HK-2 (cell line): ENCODE measurements around the gene CEP350.
"Not testable (repeated sequence)": the region's sequence is repeated elsewhere in the genome, so short reads cannot be mapped to it uniquely, and the experiment has no call there.

Experiments used
- DNase-seq: peaks from one replicate; pipeline ENCODE4 v3.0.0-alpha.2; 2018; ENCODE audit not compliant: unreplicated experiment

Gene CEP350

GRCh38 chr1:180119837-180120236 lies 165.2 kb downstream of the CEP350 start:
- DNase-seq: no peak

GRCh38 chr1:180123463-180123936 lies 168.9 kb downstream of the CEP350 start:
- no peak for DNase-seq

- no peak for DNase-seq
Observed at GRCh38 chr1:180130651-180131050, 176.0 kb downstream of the CEP350 start.

GRCh38 chr1:180131510-180131909 lies 176.9 kb downstream of the CEP350 start:
- DNase-seq: no peak

- DNase-seq: no peak
Observed at GRCh38 chr1:180133193-180133592, 178.6 kb downstream of the CEP350 start.

DNA sequence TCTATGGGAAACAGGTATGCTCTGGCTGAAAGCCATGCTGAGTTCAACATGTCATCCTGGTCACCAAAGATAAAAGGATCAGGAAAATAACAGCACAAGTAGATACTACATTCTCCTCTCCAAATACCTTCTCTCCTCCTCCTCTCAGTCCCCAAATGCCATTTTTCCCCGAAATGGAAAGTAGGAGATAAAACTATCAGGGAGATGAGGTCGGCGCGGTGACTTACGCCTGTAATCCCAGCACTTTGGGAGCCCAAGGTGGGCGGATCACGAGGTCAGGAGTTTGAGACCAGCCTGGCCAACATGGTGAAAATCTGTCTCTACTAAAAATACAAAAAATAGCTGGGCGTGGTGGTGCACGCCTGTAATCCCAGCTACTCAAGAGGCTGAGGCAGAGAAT lies 179.1 kb downstream of the CEP350 start:
- not testable (repeated sequence) for DNase-seq

DNA sequence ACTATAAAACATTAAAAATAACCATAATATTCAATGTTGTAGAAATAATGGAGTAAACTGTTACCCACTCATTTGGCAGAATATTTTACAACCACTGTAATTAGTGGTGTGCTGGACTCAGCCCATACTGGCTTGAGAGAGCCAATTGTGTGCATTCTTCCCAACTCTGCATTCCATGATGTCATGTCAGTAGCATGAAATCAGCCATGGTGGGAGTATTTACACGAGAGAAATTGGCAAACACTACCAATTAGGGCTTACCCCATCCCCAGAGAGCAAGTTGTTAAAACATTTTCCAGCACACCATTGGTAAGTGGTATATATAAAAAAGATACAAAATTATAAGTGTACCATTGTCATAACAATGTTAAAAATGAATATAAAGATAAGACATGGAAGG lies 180.9 kb downstream of the CEP350 start:
- DNase-seq: no peak

- DNase-seq: no peak
Observed at GRCh38 chr1:180136331-180136967, 181.8 kb downstream of the CEP350 start.

DNA sequence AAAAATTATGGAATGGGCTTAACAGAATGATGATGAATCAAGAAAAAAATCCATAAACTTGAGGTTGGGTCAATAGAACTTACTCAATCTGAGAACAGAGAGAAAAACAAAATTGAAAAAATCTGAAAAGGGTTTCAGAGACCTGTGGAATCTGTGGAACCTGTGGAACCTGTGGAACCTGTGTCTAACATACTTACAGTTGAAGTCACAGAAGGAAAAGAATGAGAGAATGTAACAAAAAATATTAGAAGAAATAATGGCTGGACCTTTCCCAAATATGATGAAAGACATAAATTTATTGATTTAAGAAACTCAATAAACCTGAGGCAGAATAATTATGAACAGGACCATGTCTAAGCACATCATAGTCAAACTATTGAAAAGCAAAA lies 182.4 kb downstream of the CEP350 start:
- DNase-seq: no peak

- DNase-seq: no peak
Observed at GRCh38 chr1:180137776-180138175, 183.2 kb downstream of the CEP350 start.

GRCh38 chr1:180141381-180141934 lies 186.8 kb downstream of the CEP350 start:
- no peak for DNase-seq

DNA sequence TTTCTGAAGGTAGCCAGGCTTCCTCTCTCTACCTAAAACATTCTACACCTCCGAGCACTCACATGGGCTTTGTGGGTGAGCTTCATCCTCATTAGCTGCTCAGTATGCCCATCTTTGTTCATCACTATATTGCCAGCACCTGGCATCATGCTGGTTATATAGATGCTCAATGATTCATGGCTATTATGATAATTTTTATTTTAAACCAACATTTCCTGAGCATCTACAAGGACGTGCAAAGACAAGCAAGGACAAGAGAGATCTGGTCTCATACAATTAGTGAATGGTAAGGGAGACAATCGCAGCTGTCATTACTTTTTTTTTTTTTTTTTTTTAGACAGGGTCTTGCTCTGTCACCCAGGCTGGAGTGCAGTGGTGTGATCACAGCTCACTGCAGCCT lies 188.7 kb downstream of the CEP350 start:
- DNase-seq: no peak

GRCh38 chr1:180144659-180145357 lies 190.2 kb downstream of the CEP350 start:
- DNase-seq: no peak

DNA sequence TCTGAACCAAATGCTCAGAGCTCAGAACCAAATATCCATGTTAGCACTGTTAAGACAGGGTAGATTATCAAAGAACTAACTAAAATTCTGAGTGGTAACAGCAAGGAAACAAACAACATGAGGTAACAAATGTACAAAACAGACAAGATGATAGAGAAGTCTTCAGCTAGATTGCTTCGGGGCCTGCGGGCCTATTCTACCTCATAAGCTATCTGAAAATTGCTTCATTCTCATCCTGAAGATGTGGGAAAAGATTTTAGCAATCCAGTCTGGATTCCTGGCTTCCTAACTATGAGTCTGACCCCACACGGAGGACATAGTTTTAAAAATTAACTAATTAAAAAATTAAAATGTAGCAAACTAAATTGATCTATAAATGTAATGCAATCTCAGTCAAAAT lies 190.8 kb downstream of the CEP350 start:
- DNase-seq: no peak

- no peak for DNase-seq
Observed at GRCh38 chr1:180150982-180151381, 196.4 kb downstream of the CEP350 start.

DNA sequence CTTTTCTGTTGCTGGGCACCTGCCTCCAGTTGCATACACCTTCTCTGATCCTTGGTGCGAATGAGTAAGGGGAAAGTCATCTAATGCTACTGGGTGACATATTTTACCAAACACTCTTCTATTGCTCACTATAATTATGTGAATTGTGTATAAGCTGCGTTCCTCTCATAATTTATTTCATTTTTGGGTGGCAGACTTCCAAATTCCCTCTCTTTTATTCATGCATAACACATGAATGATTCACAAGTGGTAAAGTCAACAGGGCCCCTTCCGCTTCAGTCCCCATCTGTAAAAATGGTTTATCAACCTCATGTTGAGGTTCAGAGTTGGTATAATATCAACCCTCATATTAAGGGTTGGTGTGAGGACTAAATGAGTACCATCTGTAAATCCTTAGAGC lies 196.9 kb downstream of the CEP350 start:
- DNase-seq: no peak

DNA sequence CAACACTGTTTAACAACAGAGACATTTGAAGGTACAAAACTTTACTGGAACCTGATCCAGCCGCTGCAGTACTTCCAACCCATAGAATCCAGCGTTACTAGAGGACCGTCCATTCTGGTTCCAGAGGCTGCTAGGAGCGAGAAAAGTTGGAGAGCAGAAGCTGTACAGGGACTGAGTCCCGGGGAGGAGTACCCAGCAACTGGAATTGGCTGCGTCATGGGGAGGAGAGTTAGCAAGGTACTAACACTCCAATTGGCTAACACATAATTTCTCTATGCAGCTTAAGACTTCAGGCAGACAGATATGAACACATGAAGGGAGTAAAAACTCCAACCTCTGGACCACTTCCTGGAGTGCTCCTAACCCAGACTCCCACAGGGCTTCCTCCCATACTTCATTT lies 198.0 kb downstream of the CEP350 start:
- DNase-seq: no peak

DNA sequence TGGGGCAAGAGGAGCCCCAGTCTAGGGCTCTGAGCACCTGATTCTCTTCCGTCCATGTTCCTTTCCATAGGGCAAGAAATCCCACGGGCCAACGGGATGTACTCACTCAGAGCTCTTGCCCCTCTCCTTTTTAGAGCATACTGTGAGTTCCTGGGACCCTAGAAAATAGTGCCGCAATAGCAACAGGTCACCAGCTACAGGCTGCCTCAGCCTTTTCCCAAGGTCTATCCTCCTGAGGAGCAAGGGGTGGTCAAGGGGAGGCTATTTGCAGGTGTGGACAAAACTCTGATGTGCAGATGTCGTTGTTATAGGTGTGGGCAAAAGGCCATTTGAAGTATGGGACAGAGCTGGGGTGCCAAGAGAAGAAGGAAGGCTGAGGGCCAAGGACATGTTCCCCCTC lies 198.4 kb downstream of the CEP350 start:
- no peak for DNase-seq

GRCh38 chr1:180154003-180154324 lies 199.4 kb downstream of the CEP350 start:
- no peak for DNase-seq

DNA sequence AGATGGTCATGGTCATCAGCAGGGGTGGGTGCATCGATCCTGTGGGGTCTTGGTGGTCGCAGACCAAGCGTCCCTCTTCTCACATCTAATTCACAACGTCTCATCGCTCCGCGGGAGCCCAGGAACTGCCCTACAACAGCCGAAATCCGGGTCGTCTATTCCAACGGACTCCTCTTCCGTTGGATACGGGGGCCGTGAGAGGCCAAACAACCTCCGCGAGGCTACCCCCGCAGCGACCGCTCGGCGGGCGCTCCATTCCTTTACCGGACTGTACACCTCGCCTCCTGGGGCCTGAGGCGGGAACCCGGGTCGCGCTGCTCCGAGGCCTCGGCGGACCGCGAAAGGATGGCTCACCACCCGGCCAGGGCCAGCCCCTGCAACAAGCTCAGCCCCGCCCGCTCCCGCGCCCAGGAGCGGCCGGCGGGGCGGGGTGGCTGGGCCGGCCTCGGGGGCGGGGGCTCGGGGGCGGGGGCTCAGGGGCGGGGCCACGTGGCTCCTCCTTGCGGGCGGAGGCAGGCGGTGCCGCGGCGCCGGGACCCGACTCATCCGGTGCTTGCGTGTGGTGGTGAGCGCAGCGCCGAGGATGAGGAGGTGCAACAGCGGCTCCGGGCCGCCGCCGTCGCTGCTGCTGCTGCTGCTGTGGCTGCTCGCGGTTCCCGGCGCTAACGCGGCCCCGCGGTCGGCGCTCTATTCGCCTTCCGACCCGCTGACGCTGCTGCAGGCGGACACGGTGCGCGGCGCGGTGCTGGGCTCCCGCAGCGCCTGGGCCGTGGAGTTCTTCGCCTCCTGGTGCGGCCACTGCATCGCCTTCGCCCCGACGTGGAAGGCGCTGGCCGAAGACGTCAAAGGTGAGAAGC lies 199.9 kb downstream of the CEP350 start, which contains the start of gene QSOX1:
TSS of gene QSOX1 (plus strand) at position 545 of the 857 bp plus-strand sequence. CDS start at position 584, 39 bp downstream.
- DNase-seq: peak; percentile 97

DNA sequence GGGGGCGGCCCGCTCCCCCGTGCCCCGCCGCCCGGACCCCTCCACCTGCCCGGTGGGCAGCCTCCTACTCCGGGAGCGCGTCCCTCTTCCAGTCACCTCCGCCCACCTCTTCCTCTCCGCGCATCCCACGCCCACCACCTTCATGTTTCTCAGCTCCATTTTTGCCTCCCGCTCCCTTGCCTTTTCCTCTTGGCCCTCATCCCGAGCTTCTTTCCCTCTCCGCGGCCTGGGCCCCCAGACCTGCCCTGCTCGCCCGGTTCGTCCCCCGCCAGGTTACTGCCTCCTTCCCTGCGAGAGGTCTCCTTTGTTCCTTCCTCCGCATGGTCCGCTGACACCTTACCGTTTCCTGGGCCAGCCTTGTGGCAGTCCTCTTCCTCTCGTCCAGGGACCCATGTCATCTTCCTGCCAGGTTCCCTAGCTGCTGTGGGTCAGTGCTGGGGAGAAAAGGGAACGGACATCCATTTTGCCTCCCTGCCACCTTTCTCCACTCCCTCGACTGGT lies 200.6 kb downstream of the CEP350 start:
- DNase-seq: peak; percentile 58

DNA sequence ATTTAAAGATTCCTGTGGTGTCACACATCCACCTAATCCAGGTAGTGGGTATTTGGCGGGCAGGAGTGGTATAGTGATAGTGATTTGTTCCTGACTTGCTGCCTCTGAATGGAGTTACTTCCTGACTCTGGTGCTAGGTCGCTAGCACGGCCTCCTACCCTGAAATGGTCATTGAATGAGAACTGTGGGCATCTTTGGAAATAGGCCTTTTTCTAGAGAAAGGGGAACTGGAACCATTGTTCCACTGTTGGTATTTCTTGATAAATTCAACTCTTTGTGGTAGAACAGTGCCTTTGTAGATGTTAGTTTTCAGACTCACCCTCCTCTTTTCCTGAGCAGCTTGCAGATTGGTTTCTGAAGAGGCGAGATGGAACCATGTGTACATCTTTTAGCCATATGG lies 201.6 kb downstream of the CEP350 start:
- DNase-seq: no peak
